Measurements from ENCODE around the gene SMIM1.

Gene SMIM1

DNA sequence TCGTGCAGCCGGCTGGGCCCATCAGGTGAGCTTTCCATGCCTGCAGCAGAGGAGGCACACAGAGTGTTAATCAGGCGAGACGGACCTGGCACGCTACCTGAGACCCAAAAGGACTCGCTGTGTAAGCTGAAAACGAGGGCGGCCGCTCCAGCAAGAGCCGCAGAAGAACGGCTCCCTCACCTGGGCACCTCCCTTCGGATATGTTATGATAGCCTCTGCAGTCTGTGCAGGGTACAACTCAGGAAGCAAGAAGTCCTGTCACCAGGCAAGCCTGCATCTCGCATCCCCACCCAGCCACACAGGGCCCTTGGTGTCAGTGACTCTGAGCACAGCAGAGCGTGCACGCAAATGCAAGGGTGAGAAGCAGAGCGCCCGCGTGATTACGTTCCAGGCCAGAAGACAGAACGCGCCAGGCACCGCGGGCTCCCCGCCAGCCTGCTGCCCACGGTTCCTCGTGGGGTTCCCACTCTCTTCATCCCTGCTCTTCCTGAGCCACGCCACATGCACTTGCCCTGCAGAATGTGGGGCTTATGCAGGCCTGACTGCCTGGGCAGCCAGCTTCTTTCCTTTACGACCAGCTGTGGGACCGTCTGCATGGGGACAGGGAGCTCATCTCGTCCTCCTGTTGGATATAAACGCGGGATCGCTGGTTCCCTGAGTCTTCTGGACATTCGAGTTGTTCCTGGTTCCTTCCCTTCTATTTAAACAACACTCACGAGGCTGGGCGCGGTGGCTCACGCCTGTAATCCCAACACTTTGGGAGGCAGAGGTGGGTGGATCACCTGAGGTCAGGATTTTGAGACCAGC is 44.0 kb downstream of the SMIM1 start:
- Histone ChIP-seq H3K9me3 (ENCODE audit: control insufficient read depth, low read length) (no peaks in the 10 kb centered on the region), H3K4me1 (ENCODE audit: control insufficient read depth, insufficient read depth, low read length) (no peaks in the 10 kb centered on the region), H3K36me3 (ENCODE audit: control insufficient read depth, insufficient read depth, low read length) (no peaks in the 10 kb centered on the region), H3K4me3 (ENCODE audit: low read length) (no peak overlapping the region), H3K9ac (ENCODE audit: low read length) (no peak overlapping the region), H3K27me3 (ENCODE audit: control insufficient read depth, insufficient read depth, low read length) (no peaks in the 10 kb centered on the region)

DNA sequence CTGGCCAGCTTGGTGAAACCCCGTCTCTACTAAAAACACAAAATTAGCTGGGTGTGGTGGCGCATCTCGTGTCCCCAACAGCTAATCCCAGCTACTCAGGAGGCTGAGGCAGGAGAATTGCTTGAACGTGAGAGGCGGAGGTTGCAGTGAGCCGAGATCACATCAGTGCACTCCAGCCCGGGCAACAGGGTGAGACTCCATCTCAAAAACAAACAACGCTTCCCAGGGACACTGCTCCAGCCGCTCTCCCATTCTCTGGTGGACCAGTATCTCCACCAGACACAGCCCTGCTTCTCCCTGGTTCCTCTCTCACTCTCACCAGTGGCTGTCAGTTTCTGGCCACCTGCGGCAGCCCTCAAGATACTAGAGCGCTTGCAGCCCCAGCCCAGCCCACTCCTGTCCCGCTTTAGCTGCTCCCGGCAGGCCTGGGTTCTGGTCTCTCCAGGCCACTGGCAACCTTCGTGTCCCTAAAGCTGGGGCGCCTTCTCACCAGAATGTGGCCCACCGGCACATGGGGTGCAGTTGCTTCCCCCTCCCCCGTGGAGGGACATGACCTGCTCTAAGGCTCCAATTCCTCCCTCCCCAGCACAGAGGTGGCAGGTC is 44.7 kb downstream of the SMIM1 start:
- Histone ChIP-seq H3K9me3 (ENCODE audit: control insufficient read depth, low read length) (no peaks in the 10 kb centered on the region), H3K36me3 (ENCODE audit: control insufficient read depth, insufficient read depth, low read length) (no peaks in the 10 kb centered on the region), H3K4me3 (ENCODE audit: low read length) (no peak overlapping the region), H3K9ac (ENCODE audit: low read length) (no peak overlapping the region), H3K27me3 (ENCODE audit: control insufficient read depth, insufficient read depth, low read length) (no peaks in the 10 kb centered on the region), H3K4me1 (ENCODE audit: control insufficient read depth, insufficient read depth, low read length) (no peaks in the 10 kb centered on the region)

DNA sequence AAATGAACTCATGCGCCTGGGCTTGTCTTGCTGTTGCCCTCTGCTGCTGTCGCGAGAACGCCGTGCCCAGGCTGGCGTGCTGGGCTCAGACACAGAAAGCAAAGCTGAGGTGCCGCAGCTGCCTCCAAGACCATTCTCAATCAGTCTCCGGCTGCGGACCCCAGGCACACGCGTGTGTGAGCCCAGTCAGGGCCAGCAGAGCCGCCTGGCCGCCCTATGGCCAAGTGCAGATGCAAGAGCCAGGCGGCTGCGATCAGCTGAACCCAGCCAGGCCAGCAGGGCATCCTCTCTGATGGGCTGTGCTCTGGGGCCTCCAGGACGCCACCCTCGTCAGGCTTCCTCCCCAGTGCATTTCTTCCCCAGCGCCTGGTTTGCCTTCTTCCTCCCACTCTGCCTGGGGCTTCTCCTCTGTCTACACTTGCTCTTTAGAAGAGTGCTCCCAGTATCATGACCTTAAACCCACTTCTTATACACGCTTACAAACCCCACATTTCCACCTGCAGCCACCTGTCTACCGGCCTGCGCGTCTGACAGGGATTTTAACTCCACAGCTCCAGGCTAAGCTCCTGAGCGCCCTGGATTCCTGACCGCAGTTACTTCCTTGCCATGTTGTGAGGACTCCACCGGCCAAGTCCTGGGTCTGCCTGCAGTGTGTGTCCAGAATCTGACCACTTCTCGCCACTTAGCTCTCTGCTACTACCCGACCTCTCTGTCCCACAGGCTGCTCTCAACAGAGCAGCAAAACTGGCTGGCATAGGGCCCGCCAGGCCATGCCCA is 45.5 kb downstream of the SMIM1 start:
- Histone ChIP-seq H3K27me3 (ENCODE audit: control insufficient read depth, insufficient read depth, low read length) (no peaks in the 10 kb centered on the region), H3K36me3 (ENCODE audit: control insufficient read depth, insufficient read depth, low read length) (no peaks in the 10 kb centered on the region), H3K4me1 (ENCODE audit: control insufficient read depth, insufficient read depth, low read length) (no peaks in the 10 kb centered on the region), H3K9ac (ENCODE audit: low read length) (no peak overlapping the region), H3K4me3 (ENCODE audit: low read length) (no peak overlapping the region), H3K9me3 (ENCODE audit: control insufficient read depth, low read length) (no peaks in the 10 kb centered on the region)

- Histone ChIP-seq H3K27me3 (ENCODE audit: control insufficient read depth, insufficient read depth, low read length) (no peaks in the 10 kb centered on the region), H3K36me3 (ENCODE audit: control insufficient read depth, insufficient read depth, low read length) (no peaks in the 10 kb centered on the region), H3K9me3 (ENCODE audit: control insufficient read depth, low read length) (no peaks in the 10 kb centered on the region), H3K9ac (ENCODE audit: low read length) (no peak overlapping the region), H3K4me3 (ENCODE audit: low read length) (no peak overlapping the region), H3K4me1 (ENCODE audit: control insufficient read depth, insufficient read depth, low read length) (no peaks in the 10 kb centered on the region)
Measured at GRCh38 chr1:3819771-3820200, 47.2 kb downstream of the SMIM1 start.

- Histone ChIP-seq H3K4me1 (ENCODE audit: control insufficient read depth, insufficient read depth, low read length) (no peaks in the 10 kb centered on the region), H3K36me3 (ENCODE audit: control insufficient read depth, insufficient read depth, low read length) (no peaks in the 10 kb centered on the region), H3K4me3 (ENCODE audit: low read length) (no peak overlapping the region), H3K9ac (ENCODE audit: low read length) (no peak overlapping the region), H3K9me3 (ENCODE audit: control insufficient read depth, low read length) (no peaks in the 10 kb centered on the region), H3K27me3 (ENCODE audit: control insufficient read depth, insufficient read depth, low read length) (no peaks in the 10 kb centered on the region)
Measured at GRCh38 chr1:3820316-3820715, 47.8 kb downstream of the SMIM1 start.

DNA sequence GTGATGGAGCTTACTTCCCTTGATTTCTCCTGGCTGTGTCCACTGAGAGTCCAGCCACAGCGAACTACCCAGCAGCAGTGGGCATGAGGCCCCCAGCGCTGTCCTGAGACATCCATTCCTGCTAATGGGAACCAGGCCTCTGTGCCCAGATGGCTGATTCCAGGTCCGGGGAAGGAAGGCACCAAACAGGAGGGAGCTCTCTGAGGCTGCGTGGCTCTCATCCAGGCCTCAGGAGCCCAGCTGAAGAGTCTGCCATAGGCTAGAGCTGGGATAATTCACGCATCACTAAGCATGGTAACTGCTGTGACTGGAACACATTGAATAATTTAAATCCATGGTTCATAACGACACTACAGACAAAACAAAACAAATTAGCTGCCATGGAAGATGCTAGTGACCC is 48.5 kb downstream of the SMIM1 start:
- H3K9ac ChIP-seq (ENCODE audit: low read length) = no peak overlapping the region
- no peaks in the 10 kb centered on the region for H3K4me1 ChIP-seq (ENCODE audit: control insufficient read depth, insufficient read depth, low read length)
- no peaks in the 10 kb centered on the region for H3K9me3 ChIP-seq (ENCODE audit: control insufficient read depth, low read length)
- H3K4me3 ChIP-seq (ENCODE audit: low read length) = no peak overlapping the region
- H3K27me3 ChIP-seq (ENCODE audit: control insufficient read depth, insufficient read depth, low read length) = no peaks in the 10 kb centered on the region
- no peaks in the 10 kb centered on the region for H3K36me3 ChIP-seq (ENCODE audit: control insufficient read depth, insufficient read depth, low read length)

GRCh38 chr1:3821447-3821846 is 48.9 kb downstream of the SMIM1 start:
- Histone ChIP-seq H3K4me1 (ENCODE audit: control insufficient read depth, insufficient read depth, low read length) (no peaks in the 10 kb centered on the region), H3K9me3 (ENCODE audit: control insufficient read depth, low read length) (no peaks in the 10 kb centered on the region)

GRCh38 chr1:3821908-3822307 is 49.4 kb downstream of the SMIM1 start:
- Histone ChIP-seq H3K4me1 (ENCODE audit: control insufficient read depth, insufficient read depth, low read length) (no peaks in the 10 kb centered on the region), H3K27me3 (ENCODE audit: control insufficient read depth, insufficient read depth, low read length) (no peaks in the 10 kb centered on the region), H3K9ac (ENCODE audit: low read length) (no peak overlapping the region), H3K4me3 (ENCODE audit: low read length) (no peak overlapping the region), H3K36me3 (ENCODE audit: control insufficient read depth, insufficient read depth, low read length) (no peaks in the 10 kb centered on the region), H3K9me3 (ENCODE audit: control insufficient read depth, low read length) (no peaks in the 10 kb centered on the region)

More at GRCh38 chr1:3821447-3821846, 48.9 kb downstream of the SMIM1 start:
- H3K9ac ChIP-seq (ENCODE audit: low read length) = no peak overlapping the region
- no peaks in the 10 kb centered on the region for H3K36me3 ChIP-seq (ENCODE audit: control insufficient read depth, insufficient read depth, low read length)
- no peaks in the 10 kb centered on the region for H3K27me3 ChIP-seq (ENCODE audit: control insufficient read depth, insufficient read depth, low read length)
- no peak overlapping the region for H3K4me3 ChIP-seq (ENCODE audit: low read length)

- Histone ChIP-seq H3K4me3 (ENCODE audit: low read length) (no peak overlapping the region), H3K4me1 (ENCODE audit: control insufficient read depth, insufficient read depth, low read length) (no peaks in the 10 kb centered on the region), H3K9me3 (ENCODE audit: control insufficient read depth, low read length) (no peaks in the 10 kb centered on the region), H3K9ac (ENCODE audit: low read length) (no peak overlapping the region), H3K36me3 (ENCODE audit: control insufficient read depth, insufficient read depth, low read length) (no peaks in the 10 kb centered on the region), H3K27me3 (ENCODE audit: control insufficient read depth, insufficient read depth, low read length) (no peaks in the 10 kb centered on the region)
Measured at GRCh38 chr1:3822421-3822820, 49.9 kb downstream of the SMIM1 start.

DNA sequence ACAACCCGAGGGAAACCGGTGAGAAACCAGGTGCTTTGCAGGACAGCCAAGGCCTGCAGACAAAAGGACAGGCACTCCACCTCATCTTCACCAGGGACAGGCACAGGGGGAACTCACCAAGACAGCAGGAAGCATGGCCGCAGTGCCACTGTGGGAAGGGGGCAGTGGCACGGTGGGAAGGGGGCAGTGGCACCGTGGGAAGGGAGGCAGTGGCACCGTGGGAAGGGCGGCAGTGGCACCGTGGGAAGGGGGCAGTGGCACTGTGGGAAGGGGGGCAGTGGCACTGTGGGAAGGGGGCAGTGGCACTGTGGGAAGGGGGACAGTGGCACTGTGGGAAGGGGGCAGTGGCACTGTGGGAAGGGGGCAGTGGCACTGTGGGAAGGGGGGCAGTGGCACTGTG is 52.1 kb downstream of the SMIM1 start:
- Histone ChIP-seq H3K9me3 (ENCODE audit: control insufficient read depth, low read length) (no peaks in the 10 kb centered on the region), H3K4me3 (ENCODE audit: low read length) (no peak overlapping the region)

GRCh38 chr1:3825356-3825755 is 52.8 kb downstream of the SMIM1 start:
- Histone ChIP-seq H3K27me3 (ENCODE audit: control insufficient read depth, insufficient read depth, low read length) (no peaks in the 10 kb centered on the region), H3K4me1 (ENCODE audit: control insufficient read depth, insufficient read depth, low read length) (no peaks in the 10 kb centered on the region), H3K9ac (ENCODE audit: low read length) (no peak overlapping the region), H3K4me3 (ENCODE audit: low read length) (no peak overlapping the region), H3K36me3 (ENCODE audit: control insufficient read depth, insufficient read depth, low read length) (no peaks in the 10 kb centered on the region), H3K9me3 (ENCODE audit: control insufficient read depth, low read length) (no peaks in the 10 kb centered on the region)

More for the DNA sequence above, 52.1 kb downstream of the SMIM1 start:
- no peaks in the 10 kb centered on the region for H3K36me3 ChIP-seq (ENCODE audit: control insufficient read depth, insufficient read depth, low read length)
- H3K9ac ChIP-seq (ENCODE audit: low read length) = no peak overlapping the region
- no peaks in the 10 kb centered on the region for H3K4me1 ChIP-seq (ENCODE audit: control insufficient read depth, insufficient read depth, low read length)
- H3K27me3 ChIP-seq (ENCODE audit: control insufficient read depth, insufficient read depth, low read length) = no peaks in the 10 kb centered on the region

All from mucosa of stomach (tissue), 1 donor.